ENCODE results near the gene WSB1. TPM values are rescaled to one million over a fixed set of nuclear protein-coding genes. Genes with fewer than 3 reads are reported as not detected.

WSB1 gene
- total and polyA plus RNA-seq, 9 of the 15 experiments (the other 6 are each of a cell fraction or from before 2014, with no cell fraction given) = 22.8 to 229 (median 81.1) TPM

DNA sequence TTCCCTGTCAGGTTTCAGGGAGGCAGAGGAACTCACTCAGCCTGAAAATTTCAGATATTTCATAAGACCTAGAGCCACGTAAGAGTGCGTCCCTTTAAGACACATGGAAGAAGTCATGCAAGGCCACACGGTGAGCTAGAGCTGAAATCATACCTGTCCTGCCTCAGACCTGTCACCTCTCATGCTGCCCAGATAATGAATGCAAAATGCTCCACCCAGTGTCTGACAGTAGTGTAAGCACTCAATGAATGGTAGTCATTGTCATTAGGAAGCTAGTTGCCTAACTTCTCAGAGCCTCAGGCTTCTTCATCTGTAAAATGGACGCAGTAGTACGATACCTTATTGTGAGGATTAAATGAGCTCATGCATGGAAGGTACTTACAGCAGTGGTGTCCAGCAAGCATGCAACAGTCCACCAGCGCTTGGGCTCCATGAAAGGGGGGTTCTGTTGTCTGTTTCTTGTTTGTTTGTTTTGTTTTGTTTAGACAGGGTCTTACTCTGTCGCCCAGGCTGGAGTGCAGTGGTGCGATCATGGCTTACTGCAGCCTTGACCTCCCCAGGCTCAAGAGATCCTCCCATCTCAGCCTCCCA, 60.7 kb downstream of the WSB1 start (continued):
- TF ChIP-seq, protein P1, sequence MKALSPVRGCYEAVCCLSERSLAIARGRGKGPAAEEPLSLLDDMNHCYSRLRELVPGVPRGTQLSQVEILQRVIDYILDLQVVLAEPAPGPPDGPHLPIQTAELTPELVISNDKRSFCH (CRISPR knock-in tag; IDR thresholded peaks at IDR 0.05) = no peak
- TF ChIP-seq, protein P1 (tag; IDR thresholded peaks at IDR 0.05) = peak; percentile 29; the same call in 1 of the 2 replicates
- TF ChIP-seq, protein P2, sequence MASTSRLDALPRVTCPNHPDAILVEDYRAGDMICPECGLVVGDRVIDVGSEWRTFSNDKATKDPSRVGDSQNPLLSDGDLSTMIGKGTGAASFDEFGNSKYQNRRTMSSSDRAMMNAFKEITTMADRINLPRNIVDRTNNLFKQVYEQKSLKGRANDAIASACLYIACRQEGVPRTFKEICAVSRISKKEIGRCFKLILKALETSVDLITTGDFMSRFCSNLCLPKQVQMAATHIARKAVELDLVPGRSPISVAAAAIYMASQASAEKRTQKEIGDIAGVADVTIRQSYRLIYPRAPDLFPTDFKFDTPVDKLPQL (IDR thresholded peaks at IDR 0.05; ENCODE audit: extremely low read depth, insufficient read length) = no peak
- no peak for TF ChIP-seq PREB (CRISPR knock-in tag; IDR thresholded peaks at IDR 0.05)
- TF ChIP-seq DIDO1 (tag; IDR thresholded peaks at IDR 0.05; ENCODE audit: low read depth) = no peak
- TF ChIP-seq FOXA1 (IDR thresholded peaks at IDR 0.05; ENCODE audit: borderline replicate concordance) = no peak
- peak; percentile 98 for TF ChIP-seq HDAC2 (IDR thresholded peaks at IDR 0.05)
- TF ChIP-seq, protein P3, sequence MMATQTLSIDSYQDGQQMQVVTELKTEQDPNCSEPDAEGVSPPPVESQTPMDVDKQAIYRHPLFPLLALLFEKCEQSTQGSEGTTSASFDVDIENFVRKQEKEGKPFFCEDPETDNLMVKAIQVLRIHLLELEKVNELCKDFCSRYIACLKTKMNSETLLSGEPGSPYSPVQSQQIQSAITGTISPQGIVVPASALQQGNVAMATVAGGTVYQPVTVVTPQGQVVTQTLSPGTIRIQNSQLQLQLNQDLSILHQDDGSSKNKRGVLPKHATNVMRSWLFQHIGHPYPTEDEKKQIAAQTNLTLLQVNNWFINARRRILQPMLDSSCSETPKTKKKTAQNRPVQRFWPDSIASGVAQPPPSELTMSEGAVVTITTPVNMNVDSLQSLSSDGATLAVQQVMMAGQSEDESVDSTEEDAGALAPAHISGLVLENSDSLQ (IDR thresholded peaks at IDR 0.05) = peak; percentile 44; the same call in 1 of the 2 replicates
- no peak for TF ChIP-seq ZNF589 (CRISPR knock-in tag; IDR thresholded peaks at IDR 0.05; ENCODE audit: low read depth)
- no peak for TF ChIP-seq CREB1 (IDR thresholded peaks at IDR 0.05)
- no peak for TF ChIP-seq CREB1 (CRISPR knock-in tag; IDR thresholded peaks at IDR 0.05)
- TF ChIP-seq RB1 (IDR thresholded peaks at IDR 0.05; ENCODE audit: low read depth) = no peak
- TF ChIP-seq ZZZ3 (IDR thresholded peaks at IDR 0.05) = no peak
- no peak for TF ChIP-seq LEF1 (IDR thresholded peaks at IDR 0.05)
- no peak for TF ChIP-seq ZNF707 (CRISPR knock-in tag; conservative IDR thresholded peaks at IDR 0.05)
- TF ChIP-seq ZNF395 (CRISPR knock-in tag; IDR thresholded peaks at IDR 0.05) = no peak
- no peak for TF ChIP-seq MBD2 (IDR thresholded peaks at IDR 0.05; ENCODE audit: borderline replicate concordance, low read depth)
- no peak for TF ChIP-seq ZNF79 (CRISPR knock-in tag; IDR thresholded peaks at IDR 0.05; ENCODE audit: low read depth)
- peak; percentile 22 for TF ChIP-seq TBP (optimal IDR thresholded peaks at IDR 0.05; ENCODE audit: low read depth, low read length)
- TF ChIP-seq SRSF7 (optimal IDR thresholded peaks at IDR 0.05; ENCODE audit: low read depth, low read length) = no peak
- TF ChIP-seq RAD21 (CRISPR knock-in tag; conservative IDR thresholded peaks at IDR 0.05 in 1 of 2, IDR thresholded peaks at IDR 0.05 in 1 of 2) = peak in 1 of 2 experiments; percentile 29; a peak in 1 of 4 replicates
- 0 out of 2 replicates have a peak, but pooled peaks have one; percentile 13 for TF ChIP-seq EP300 (IDR thresholded peaks at IDR 0.05; ENCODE audit: low read length)
- TF ChIP-seq FOXK1 (CRISPR knock-in tag; IDR thresholded peaks at IDR 0.05; ENCODE audit: borderline replicate concordance) = no peak
